IgD-negative memory B cell (primary cell): Measurements from ENCODE around the gene ZNF423. TPM values are rescaled to one million over a fixed set of nuclear protein-coding genes. Genes with fewer than 3 reads are reported as not detected.
A peak's percentile ranks its signal among the peaks of the same experiment; 100 is the strongest.

Experiments
- H3K27ac Mint-ChIP-seq, 3 donors: one replicate each; pipeline ENCODE4 v1.8.0; 2020 to 2022; ENCODE audit warnings: mild to moderate bottlenecking in 3 of 3, mixed read lengths in 3 of 3, moderate library complexity in 1 of 3
- H3K27me3 Mint-ChIP-seq: one replicate; pipeline ENCODE4 v1.8.0; 2021; ENCODE audit warnings: mixed read lengths
- H3K36me3 Mint-ChIP-seq: one replicate; pipeline ENCODE4 v1.8.0; 2020; ENCODE audit warnings: mild to moderate bottlenecking, mixed read lengths
- H3K4me1 Mint-ChIP-seq, 3 donors: one replicate each; pipeline ENCODE4 v1.8.0; 2020 to 2022; ENCODE audit warnings: mixed read lengths in 3 of 3, mild to moderate bottlenecking in 1 of 3
- H3K4me3 Mint-ChIP-seq, 4 donors: one replicate each; pipeline ENCODE4 v1.8.0; 2020 to 2022; ENCODE audit warnings: mild to moderate bottlenecking in 4 of 4, mixed read lengths in 4 of 4, moderate library complexity in 3 of 4
- H3K9me3 Mint-ChIP-seq, 3 donors: one replicate each; pipeline ENCODE4 v1.8.0; 2020 to 2021; ENCODE audit warnings: mixed read lengths in 3 of 3, mild to moderate bottlenecking in 1 of 3
- polyA plus RNA-seq: library from polyadenylated mRNA; unstranded; fragments of 300-500 nt; fragmentation: Illumina TruSeq; gene quantifications from one replicate; pipeline ENCODE4 v1.2.3, GENCODE V29; 2021

ZNF423 gene
- polyA plus RNA-seq, 1 donor from 2014 or later, result not detected

GRCh38 chr16:49547448-49547847 is 308.5 kb downstream of the ZNF423 start:
- no peak overlapping the region for H3K4me3 Mint-ChIP-seq
- H3K36me3 Mint-ChIP-seq, result peaks cover 1% of the 10 kb centered on the region
- H3K27me3 Mint-ChIP-seq, result peaks cover 13% of the 10 kb centered on the region
- peaks cover 0 to 1% (median 0%) of the 10 kb centered on the region in 3 donors for H3K4me1 Mint-ChIP-seq
- no peak overlapping the region for H3K27ac Mint-ChIP-seq
- H3K9me3 Mint-ChIP-seq, result peaks cover 0 to 2% (median 0%) of the 10 kb centered on the region in 3 donors

GRCh38 chr16:49546735-49547134 is 309.2 kb downstream of the ZNF423 start:
- peaks cover under 1 to 2% (median 1%) of the 10 kb centered on the region in 3 donors for H3K9me3 Mint-ChIP-seq
- no peak overlapping the region for H3K4me3 Mint-ChIP-seq
- H3K4me1 Mint-ChIP-seq, result peaks cover 0 to 1% (median 0%) of the 10 kb centered on the region in 3 donors
- peaks cover 1% of the 10 kb centered on the region for H3K36me3 Mint-ChIP-seq
- H3K27me3 Mint-ChIP-seq, result peaks cover 13% of the 10 kb centered on the region
- no peak overlapping the region for H3K27ac Mint-ChIP-seq

- Mint-ChIP-seq H3K27me3 (peaks cover 6% of the 10 kb centered on the region), H3K4me3 (no peak overlapping the region), H3K36me3 (peaks cover 1% of the 10 kb centered on the region), H3K27ac (no peak overlapping the region), H3K9me3 (peaks cover 2 to 9% (median 3%) of the 10 kb centered on the region in 3 donors), H3K4me1 (no peaks in the 10 kb centered on the region)
Observed at GRCh38 chr16:49545741-49546448, 310.0 kb downstream of the ZNF423 start.

DNA sequence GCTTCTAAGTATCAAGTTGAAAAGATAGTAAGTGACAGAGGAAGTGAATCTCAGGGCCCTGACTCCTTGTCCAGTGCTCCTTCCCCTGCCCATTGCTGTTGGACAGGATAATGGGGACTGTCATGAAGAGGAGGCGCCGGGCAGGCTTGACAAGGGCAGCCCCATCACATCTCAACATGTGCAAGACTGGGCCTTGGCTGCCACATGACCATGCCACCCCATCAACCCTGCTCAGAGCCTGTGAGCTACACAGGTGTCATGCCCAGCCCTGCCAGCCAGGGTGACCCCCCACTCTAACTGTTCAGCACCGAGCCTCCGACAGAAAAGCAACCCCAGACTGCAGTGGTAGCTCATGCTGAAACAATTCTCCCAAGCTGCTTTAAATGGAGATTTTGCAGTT is 310.7 kb downstream of the ZNF423 start:
- no peak overlapping the region for H3K4me3 Mint-ChIP-seq
- peaks cover 2 to 9% (median 3%) of the 10 kb centered on the region in 3 donors for H3K9me3 Mint-ChIP-seq
- H3K4me1 Mint-ChIP-seq, result no peaks in the 10 kb centered on the region
- H3K27ac Mint-ChIP-seq, result no peak overlapping the region
- H3K27me3 Mint-ChIP-seq, result peaks cover 6% of the 10 kb centered on the region
- peaks cover 1% of the 10 kb centered on the region for H3K36me3 Mint-ChIP-seq

DNA sequence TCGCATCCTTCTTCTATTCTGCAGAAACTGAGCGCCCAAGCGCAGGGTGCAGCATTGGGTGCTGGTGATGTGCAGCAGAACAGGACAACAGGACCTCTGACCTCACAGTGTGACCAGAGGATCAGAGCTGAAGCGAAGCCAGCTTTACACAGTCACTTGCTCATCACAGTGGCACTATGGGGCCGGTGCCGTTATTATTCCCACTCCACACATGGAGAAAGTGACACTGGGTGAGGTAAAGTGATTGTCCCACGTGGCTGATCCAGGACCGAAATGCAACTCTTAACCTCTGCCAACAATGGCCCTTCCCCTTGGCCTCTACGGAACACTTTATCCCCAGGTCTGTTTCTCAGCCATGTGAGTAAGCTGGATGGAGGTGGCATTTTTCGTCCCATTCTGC is 311.1 kb downstream of the ZNF423 start:
- Mint-ChIP-seq H3K9me3 (peaks cover 2 to 9% (median 3%) of the 10 kb centered on the region in 3 donors), H3K4me3 (no peak overlapping the region), H3K4me1 (no peaks in the 10 kb centered on the region), H3K27ac (no peak overlapping the region), H3K36me3 (no peaks in the 10 kb centered on the region), H3K27me3 (peaks cover 6% of the 10 kb centered on the region)

- Mint-ChIP-seq H3K36me3 (no peaks in the 10 kb centered on the region), H3K9me3 (peaks cover 2 to 9% (median 3%) of the 10 kb centered on the region in 3 donors), H3K27ac (no peak overlapping the region), H3K27me3 (peaks cover 6% of the 10 kb centered on the region), H3K4me1 (no peaks in the 10 kb centered on the region), H3K4me3 (no peak overlapping the region)
Observed at GRCh38 chr16:49543631-49543946, 312.3 kb downstream of the ZNF423 start.

DNA sequence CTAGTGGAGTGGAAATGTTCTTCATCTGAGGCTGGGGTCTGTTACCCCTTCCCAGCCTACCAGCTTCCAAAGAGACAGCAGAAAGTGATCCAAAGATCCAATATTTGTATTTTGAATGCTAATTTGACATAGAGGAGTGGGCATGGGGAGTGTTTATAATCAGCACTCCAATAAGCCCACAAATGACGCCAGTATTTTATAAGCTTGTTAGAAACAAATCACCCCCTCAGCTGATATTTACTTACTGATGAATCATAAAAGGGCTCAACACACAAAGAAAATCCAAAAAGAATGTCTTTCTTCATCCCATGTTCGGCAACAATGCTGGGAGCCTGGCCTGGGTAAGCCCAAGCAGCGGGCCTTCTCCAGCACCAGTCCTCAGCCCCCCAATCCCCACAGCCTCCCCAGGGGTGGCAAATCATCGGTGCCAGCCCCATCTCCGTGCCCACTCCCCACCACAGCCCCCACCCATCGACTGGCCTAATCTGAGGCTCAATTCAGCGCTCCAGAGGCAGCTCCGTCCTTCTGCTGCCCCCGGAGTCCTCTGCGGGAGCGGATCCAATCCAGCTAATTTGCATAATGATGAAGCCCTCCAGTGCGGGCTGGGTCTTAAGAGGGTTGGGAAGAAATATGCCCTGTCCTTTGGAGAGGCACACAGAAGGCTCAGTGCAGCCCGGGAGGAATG is 312.8 kb downstream of the ZNF423 start:
- H3K4me3 Mint-ChIP-seq, result peak overlapping the region in 1 of 4 donors; percentile 3
- H3K9me3 Mint-ChIP-seq, result peaks cover 2 to 9% (median 3%) of the 10 kb centered on the region in 3 donors
- peaks cover 6% of the 10 kb centered on the region for H3K27me3 Mint-ChIP-seq
- no peaks in the 10 kb centered on the region for H3K4me1 Mint-ChIP-seq
- no peak overlapping the region for H3K27ac Mint-ChIP-seq
- no peaks in the 10 kb centered on the region for H3K36me3 Mint-ChIP-seq

GRCh38 chr16:49542391-49542891 is 313.5 kb downstream of the ZNF423 start:
- Mint-ChIP-seq H3K9me3 (peaks cover 2 to 9% (median 3%) of the 10 kb centered on the region in 3 donors), H3K4me3 (no peak overlapping the region), H3K27ac (no peak overlapping the region), H3K27me3 (peaks cover 6% of the 10 kb centered on the region), H3K4me1 (no peaks in the 10 kb centered on the region), H3K36me3 (no peaks in the 10 kb centered on the region)

GRCh38 chr16:49540836-49541235 is 315.1 kb downstream of the ZNF423 start:
- H3K4me3 Mint-ChIP-seq, result no peak overlapping the region
- peaks cover 2 to 9% (median 3%) of the 10 kb centered on the region in 3 donors for H3K9me3 Mint-ChIP-seq
- H3K27ac Mint-ChIP-seq, result no peak overlapping the region

DNA sequence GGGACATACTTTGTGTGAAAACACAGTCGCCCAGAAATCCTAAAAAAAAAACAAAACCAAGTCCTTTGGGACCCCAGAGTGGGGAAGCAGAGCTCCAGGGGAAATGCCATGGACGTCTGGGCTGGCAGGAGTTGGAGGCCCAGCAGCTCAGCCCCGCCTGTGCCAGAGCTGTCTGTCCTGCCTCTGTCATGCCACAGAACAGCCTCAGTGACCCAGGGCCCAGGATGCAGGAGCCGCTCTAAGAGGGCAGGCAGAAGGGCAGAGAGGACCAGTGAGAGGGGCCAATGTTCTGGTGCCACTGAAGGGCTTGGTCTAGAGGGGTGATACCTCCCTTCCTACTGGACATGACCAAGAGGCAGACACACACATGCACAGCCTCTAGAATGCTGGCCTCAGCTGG is 316.2 kb downstream of the ZNF423 start:
- peaks cover 2 to 9% (median 3%) of the 10 kb centered on the region in 3 donors for H3K9me3 Mint-ChIP-seq
- H3K4me3 Mint-ChIP-seq, result no peak overlapping the region
- no peaks in the 10 kb centered on the region for H3K4me1 Mint-ChIP-seq
- H3K27me3 Mint-ChIP-seq, result peaks cover 2% of the 10 kb centered on the region
- H3K27ac Mint-ChIP-seq, result no peak overlapping the region
- H3K36me3 Mint-ChIP-seq, result no peaks in the 10 kb centered on the region

More at GRCh38 chr16:49540836-49541235, 315.1 kb downstream of the ZNF423 start:
- no peaks in the 10 kb centered on the region for H3K4me1 Mint-ChIP-seq
- no peaks in the 10 kb centered on the region for H3K36me3 Mint-ChIP-seq
- peaks cover 2% of the 10 kb centered on the region for H3K27me3 Mint-ChIP-seq

GRCh38 chr16:49537924-49538459 is 317.9 kb downstream of the ZNF423 start:
- peaks cover 2% of the 10 kb centered on the region for H3K27me3 Mint-ChIP-seq
- peak overlapping the region in 1 of 4 donors; percentile 68 for H3K4me3 Mint-ChIP-seq
- H3K36me3 Mint-ChIP-seq, result no peaks in the 10 kb centered on the region
- H3K4me1 Mint-ChIP-seq, result no peaks in the 10 kb centered on the region
- H3K27ac Mint-ChIP-seq, result no peak overlapping the region
- H3K9me3 Mint-ChIP-seq, result peaks cover 0 to 9% (median 3%) of the 10 kb centered on the region in 3 donors

DNA sequence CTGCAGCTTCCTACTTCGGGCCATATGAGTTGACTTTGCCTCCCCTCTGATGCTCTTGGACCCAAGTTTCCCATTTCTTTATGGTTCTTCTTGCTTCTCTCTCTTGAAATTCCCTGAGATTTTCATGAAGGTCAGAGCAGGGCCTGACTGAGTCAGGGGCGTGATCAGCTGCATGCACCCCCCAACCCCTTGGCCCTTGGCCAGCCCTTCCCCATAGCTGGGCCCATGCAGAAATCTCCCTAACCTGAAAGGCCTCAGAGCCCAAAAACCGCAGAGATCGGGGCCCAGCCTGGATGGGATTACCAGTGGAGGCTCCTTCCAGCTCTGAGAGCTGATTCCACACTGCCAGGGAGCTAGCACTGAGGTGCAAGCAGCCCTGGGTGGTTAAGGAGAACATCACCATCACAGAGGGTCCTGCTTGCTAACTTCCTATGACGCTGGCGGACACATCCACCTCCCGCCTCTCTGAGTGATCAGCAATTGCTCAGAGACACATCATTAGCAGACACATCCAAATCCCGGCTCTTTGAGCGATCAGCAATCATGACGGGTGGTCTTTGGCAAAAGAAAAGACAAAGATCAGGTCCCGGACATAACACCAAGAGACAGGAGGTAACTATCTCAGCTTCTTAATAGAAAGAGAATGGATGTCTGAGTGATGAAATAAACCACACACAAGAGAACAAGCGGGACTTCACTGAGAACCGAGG is 320.9 kb downstream of the ZNF423 start:
- H3K4me3 Mint-ChIP-seq, result peak overlapping the region in 1 of 4 donors; percentile 60
- peaks cover 3% of the 10 kb centered on the region for H3K27me3 Mint-ChIP-seq
- H3K4me1 Mint-ChIP-seq, result peaks cover 0 to 5% (median 4%) of the 10 kb centered on the region in 3 donors
- H3K27ac Mint-ChIP-seq, result no peak overlapping the region
- no peaks in the 10 kb centered on the region for H3K9me3 Mint-ChIP-seq
- H3K36me3 Mint-ChIP-seq, result no peaks in the 10 kb centered on the region

GRCh38 chr16:49533422-49533821 is 322.5 kb downstream of the ZNF423 start:
- Mint-ChIP-seq H3K4me1 (peaks cover 4 to 5% (median 4%) of the 10 kb centered on the region in 3 donors), H3K36me3 (no peaks in the 10 kb centered on the region), H3K27ac (no peak overlapping the region), H3K9me3 (no peaks in the 10 kb centered on the region), H3K4me3 (peak overlapping the region in 1 of 4 donors; percentile 15), H3K27me3 (peaks cover 8% of the 10 kb centered on the region)

DNA sequence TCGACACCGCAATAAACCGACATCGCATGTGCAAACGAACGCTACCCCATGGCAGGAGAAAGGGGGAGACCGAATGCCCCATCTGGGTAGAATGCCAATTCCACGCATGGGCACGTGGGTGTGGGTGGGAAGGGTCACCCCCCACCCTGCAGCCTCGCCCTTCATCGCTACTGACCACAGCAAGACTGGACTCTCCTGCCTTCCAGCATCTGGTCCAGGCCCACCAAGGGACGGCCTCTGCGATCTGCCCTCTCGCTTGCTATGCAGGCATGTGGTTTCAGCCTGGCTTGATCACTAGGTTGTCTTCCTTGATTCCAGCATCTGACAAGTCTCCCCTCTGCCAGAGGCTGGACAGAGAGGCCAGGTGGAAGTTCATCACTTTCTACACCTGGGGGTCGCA is 323.0 kb downstream of the ZNF423 start:
- Mint-ChIP-seq H3K27ac (no peak overlapping the region), H3K4me1 (peaks cover 4 to 9% (median 9%) of the 10 kb centered on the region in 3 donors), H3K27me3 (peaks cover 13% of the 10 kb centered on the region), H3K9me3 (no peaks in the 10 kb centered on the region), H3K36me3 (no peaks in the 10 kb centered on the region), H3K4me3 (peak overlapping the region in 1 of 4 donors; percentile 15)
